Stimulated activated CD8-positive, alpha-beta memory T cell treated with anti-CD3 and anti-CD28 coated beads, Interleukin-7, amount 100 ng/mL, for 24 hours (primary cell): ENCODE results near the gene TKTL1.
"Not testable (repeated sequence)": the region's sequence is repeated elsewhere in the genome, so short reads cannot be mapped to it uniquely, and the experiment has no call there.

Experiments used
- DNase-seq: peaks from one replicate; pipeline ENCODE4 v3.0.0-alpha.2; 2020; ENCODE audit warnings: low read depth

TKTL1 gene

DNA sequence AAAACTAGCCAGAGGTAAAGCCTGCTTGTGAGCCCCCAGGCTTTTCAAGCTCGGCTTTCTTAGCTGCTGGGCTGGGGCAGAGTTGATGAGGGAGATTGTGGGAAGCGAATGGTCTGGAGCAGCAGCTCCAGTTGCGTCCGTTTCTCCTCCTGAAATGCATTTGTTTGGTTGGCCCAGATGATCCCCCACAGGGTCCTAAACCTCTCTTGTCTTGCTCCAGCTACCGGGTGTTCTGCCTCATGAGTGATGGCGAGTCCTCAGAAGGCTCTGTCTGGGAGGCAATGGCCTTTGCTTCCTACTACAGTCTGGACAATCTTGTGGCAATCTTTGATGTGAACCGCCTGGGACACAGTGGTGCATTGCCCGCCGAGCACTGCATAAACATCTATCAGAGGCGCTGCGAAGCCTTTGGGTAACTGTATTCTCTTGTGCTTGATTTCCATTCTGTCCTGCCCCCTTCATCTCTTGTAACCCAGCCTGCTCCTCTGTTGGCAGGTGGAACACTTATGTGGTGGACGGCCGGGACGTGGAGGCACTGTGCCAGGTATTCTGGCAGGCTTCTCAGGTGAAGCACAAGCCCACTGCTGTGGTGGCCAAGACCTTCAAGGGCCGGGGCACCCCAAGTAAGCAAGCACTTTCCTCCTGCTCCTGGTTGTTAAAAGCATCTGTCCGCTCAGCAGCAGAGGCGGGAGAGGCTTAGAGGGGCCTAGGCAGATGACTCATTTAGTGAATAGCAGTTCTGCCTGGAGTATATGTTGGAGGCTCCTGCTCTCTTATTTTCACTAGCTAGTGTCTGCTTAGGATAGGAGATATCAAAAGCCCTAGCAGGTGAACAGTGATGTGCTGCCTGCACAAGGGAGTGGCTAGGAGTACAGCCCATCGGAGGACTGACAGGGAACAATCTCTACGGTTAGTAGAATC lies 15.3 kb downstream of the TKTL1 start:
- DNase-seq, result no peak

GRCh38 chrX:154312116-154312515 lies 16.5 kb downstream of the TKTL1 start:
- no peak for DNase-seq

GRCh38 chrX:154313147-154313546 lies 17.6 kb downstream of the TKTL1 start:
- DNase-seq, result no peak

DNA sequence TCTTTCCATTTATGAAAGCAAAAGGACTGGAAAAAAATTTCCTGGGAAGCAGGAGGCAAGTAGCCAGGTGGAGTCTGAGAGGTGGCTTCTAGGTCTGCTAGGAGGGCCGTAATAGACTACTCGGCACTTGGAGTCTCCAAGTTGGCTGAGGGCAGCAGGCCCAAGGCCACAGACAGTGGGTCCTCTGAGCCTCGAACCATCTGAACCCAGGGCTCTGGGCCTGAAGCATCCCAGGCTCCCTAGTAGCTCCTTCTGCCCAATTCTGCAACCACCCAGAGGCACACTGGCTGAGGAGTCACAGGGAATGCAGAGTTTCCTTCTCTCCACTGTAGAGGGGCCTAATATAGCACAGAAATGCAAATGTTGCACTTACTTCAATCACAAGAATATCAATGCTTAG lies 19.8 kb downstream of the TKTL1 start:
- DNase-seq, result no peak

DNA sequence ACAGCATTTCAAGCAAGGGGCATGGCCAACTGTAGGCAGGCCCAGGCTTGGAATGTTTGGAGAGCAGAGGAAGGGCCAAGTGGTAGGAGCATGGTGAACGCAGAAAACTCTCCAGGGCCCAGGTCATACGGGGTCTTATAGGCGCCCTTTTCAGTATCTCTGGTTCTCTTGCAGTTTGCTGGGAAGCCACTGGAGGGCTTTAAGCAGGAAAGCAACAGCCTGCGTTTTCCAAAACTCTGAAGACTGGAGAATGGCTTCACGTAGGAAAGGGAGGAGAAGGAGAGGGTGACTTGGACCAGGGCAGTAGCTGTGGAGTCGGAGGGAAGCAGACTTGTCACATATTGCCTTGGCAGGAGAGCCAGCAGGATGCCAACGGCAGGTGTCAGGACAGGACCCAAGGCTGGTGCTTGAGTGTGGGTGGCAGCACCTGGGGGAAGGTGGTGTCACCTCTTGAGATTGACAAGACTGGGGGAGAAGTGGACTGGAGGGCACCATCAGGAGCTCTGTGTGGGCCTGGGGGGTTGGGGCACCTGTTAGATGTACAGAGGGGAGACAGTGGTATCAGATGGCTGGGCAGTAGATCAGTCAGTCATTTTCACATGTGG lies 21.9 kb downstream of the TKTL1 start:
- DNase-seq, result no peak

DNA sequence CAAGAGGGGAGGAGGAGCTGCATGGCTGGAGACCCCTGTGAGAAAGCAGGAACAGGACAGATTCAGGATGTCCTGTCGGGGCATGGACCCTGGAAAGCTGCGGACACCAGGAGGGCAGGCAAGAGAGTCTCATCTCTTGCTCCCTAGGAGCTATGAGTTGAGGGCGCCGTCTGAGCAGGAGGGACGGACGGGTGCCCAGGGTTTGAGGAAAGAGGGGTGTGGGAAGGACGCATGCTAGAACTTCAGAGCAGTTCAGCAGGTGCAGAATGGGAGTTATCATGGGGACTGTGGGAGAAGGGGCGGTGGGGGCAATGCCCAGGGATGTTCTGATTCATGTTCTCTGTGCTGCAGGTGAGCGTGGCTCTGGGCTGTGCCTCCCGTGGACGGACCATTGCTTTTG lies 24.8 kb downstream of the TKTL1 start:
- DNase-seq, result no peak

- no peak for DNase-seq
Observed at GRCh38 chrX:154321152-154321551, 25.6 kb downstream of the TKTL1 start.

DNA sequence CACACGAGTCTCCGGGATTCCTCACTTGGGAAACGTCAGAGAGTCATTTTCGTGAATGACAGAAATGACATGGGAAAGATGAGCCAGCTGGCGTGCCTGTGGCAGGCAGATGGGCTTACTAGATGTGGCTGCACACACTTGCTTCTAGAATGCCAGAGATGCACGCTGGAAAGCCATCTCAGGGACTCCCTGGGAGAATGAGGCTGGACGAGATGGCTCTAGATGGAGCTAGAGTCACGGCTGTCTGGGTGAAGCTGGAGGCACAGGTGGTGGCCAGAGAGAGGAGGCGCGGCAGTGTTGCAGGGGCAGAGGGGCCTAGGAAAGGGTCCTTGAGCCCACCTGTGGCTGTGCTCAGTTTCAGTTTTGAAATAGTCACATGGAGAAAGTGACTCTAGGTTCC lies 26.0 kb downstream of the TKTL1 start:
- no peak for DNase-seq

DNA sequence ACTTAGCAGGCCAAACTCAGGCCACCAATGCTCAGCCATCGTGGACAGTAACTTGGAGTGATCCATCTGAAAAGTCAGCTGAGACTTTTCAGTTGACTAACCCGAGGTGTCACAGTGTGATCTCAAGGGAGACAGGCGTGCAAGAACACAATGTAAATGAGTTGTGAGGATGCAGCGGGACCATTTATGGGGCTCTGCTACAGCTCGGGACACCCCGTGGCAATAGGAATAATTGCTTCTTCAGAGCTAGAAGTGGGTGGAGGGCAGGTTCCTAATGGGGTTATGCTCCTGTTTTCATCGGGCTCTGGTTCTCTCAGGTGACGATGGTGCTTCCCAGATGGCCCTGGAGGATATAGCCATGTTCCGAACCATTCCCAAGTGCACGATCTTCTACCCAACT lies 27.3 kb downstream of the TKTL1 start:
- DNase-seq, result no peak

DNA sequence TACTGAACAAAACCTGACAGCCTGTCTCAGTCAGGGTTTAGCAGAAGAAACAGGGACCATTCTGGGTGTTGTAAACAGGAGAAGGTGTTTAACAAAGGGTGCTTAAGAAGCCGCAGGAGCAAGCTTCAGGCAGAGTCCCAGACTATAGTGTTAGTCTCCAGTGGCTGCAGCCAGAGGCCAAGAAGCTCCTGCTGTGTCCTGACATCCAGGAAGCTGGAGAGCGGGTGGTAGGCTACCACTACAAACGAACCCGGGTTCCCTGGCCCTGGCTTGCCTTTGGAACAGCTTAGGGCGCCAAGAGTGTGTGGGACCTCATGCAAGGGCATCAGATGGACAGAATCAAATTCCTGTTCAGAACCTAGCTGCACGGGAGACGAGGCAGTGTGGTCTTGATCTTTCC lies 27.9 kb downstream of the TKTL1 start:
- no peak for DNase-seq

DNA sequence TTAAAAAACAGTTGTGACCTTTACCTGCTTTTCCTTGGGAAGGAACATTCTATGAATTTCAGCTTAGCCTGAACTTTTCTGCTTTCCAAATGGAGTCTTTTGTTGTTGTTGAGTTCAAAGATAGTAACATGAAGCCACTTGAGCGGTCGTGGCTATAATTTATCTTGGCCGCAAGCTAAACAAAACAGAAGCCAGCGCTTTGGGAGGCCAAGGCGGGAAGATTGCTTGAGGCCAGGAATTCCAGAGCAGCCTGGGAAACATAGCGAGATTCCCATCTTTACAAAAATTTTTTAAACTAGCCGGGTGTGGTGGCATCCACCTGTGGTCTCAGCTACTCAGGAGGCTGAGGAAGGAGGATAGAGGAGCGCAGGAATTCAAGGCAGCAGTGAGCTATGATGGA lies 29.9 kb downstream of the TKTL1 start:
- DNase-seq, result no peak

DNA sequence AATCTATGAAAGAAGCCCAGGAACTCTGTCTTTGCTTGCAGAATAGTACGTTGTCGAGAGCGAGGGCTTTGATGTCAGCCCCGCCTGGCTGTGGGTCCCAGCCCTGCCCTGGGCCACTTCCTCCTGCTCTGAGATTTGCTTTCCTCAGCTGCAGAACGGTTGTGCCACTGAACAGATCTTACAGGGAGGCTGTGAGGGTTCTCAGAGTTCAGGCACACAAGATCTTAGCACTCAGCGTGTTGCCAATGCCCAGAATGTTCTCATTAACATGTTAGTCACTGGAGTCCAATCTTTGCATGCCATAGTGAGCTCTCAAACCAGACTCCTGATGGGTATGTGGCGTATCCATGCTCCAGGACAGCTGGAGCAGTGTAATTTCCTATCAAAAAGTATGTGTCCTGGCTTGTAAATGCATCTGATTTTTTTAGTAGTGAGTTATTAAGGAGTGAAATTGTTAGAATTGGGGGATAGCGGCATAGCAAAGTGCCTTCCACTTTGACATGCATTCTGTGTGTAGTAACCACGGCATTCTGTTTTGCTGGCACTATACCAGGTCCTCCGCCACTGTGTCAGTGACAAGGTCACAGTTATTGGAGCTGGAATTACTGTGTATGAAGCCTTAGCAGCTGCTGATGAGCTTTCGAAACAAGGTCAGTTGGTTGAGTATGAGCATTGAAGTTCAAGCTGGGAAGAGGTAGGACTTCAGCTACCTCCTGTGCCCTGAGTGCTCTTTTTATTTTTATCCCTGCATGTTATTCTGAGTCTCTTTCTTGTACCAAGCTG lies 31.6 kb downstream of the TKTL1 start:
- no peak for DNase-seq

- DNase-seq, result no peak
Observed at GRCh38 chrX:154328646-154329045, 33.1 kb downstream of the TKTL1 start.

- DNase-seq, result no peak
Observed at GRCh38 chrX:154329294-154329693, 33.7 kb downstream of the TKTL1 start.

- no peak for DNase-seq
Observed at GRCh38 chrX:154332561-154332960, 37.0 kb downstream of the TKTL1 start.

- no peak for DNase-seq
Observed at GRCh38 chrX:154333116-154333515, 37.5 kb downstream of the TKTL1 start.

- no peak for DNase-seq
Observed at GRCh38 chrX:154333837-154334271, 38.3 kb downstream of the TKTL1 start.

DNA sequence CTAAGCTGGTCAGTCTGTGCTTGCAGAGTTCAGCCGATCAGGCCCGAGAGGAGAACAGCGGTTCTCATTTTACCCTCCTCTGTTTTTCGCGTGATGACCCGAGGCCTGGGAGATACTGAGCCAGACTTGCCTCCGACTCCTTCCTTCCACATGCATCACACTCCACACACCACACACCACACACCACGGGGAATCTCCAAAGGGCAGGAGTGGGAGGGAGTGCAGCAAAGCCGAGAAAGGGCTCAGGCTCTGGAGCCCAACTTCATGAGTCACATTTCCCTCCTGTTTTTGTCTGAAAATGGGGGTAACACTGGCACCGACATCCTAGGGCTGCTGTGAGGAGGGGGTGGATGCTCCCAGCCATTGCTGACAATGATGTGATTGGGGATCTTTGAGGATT lies 38.9 kb downstream of the TKTL1 start:
- no peak for DNase-seq

DNA sequence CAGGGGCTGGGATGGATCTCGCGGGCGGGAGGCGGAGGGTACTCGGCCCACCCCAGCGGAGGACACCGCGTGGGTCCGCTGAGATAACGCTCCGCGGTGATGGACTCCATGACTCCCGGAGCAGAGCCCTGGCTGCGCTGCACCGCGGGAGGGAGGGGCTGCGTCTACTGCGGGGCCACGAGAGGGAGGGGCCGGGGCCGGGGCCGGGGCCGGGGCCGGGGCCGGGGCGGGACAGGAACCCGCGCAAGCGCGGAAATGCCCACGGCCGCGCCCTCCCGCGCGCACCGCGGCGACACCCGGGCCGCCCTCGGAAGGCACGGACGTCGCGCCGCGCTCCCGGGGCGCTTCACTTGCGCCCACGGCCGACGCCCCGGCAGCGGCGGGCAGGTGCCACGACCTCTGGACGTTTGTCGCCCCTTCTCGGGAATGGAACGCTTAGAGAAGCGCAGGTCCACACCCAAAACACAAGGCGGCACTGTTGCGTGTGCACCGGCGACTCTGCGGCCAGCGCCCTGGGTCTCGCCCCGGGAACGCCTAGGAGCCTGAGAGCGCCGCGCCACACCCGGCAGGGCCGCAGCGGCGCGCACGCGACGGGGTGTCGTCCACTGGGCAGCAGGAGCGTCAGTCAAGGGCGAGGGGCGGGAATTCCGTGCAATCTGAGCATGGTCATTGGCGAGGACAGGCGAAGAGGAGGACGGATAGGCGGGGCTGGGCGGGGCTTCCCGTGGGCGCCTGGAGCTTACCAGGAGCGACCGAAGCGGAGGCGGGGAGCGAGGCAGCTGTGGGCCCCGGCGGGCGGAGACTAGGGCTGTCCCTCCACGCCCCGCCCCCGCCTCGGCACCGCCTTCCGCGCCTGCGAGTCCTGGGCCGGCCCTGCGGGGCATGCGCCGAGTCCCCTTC lies 46.1 kb downstream of the TKTL1 start:
- not testable (repeated sequence) for DNase-seq

DNA sequence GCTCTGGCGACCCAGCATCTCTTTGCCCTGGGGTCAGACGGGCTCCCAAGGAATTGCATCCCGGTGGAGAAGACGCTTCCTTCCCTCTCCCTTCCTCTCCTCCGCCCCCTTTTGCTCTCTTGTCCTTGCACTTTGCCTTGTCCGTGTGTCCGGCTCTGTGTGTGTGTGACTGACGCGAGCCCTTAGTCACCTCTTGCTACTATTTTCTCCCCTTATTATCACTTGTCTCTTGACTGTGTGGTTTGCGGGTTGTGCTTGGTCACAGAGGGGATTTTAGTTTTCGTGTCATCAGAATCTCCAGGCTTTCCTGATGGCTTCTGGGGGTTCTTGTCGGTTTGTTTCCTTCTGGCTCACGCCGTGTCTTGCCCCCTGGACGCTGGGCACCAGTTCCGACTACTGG lies 47.5 kb downstream of the TKTL1 start:
- DNase-seq, result not testable (repeated sequence)

DNA sequence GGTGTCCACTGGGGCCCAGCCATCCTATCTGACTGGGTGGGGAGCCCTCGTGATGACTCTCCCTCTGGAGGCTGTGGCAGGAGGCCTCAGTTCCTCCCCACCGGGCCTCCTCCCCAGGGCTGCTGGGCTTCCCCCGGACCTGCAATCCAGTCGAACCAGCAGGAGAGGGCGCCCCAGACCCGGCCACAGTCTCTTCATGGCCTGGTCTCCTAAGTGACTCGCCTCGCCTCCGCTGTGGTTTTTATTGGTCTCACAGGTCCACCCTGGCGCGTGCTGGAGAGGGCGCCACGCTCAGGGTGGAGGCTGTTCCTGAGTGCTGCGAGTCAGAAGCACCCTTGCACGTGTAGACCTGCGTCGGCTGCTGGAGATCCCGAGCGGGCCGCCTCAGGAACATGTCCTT lies 48.0 kb downstream of the TKTL1 start:
- not testable (repeated sequence) for DNase-seq

DNA sequence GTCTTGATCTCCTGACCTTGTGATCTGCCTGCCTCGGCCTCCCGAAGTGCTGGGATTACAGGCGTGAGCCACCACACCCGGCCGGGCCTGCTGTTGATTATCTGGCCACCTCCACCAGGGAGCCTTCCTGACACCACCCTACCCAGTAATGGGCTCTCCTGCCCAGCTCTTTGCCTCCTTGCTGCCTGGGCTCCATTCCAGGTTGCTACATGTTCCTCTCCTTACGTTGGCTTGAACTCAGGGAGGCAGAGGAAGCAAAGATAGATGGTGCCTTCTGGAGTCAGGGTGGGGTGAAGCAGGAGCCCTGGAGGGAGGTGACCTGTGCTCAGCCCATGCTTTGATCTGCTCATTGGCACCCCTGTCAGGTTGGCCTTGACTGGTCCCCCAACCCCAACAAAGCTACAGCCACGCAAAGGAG lies 52.5 kb downstream of the TKTL1 start:
- DNase-seq, result no peak
